Progenitor cell of endocrine pancreas (in vitro differentiated cells): ENCODE data around the gene HBEGF. TPM values are rescaled to one million over a fixed set of nuclear protein-coding genes. Genes with fewer than 3 reads are reported as not detected.

Experiments used
- DNase-seq: peaks from one replicate; pipeline ENCODE4 v3.0.0; 2021; ENCODE audit warnings: low spot score; ENCODE audit not compliant: unreplicated experiment
- H3K27ac Mint-ChIP-seq: 2 replicates; pipeline ENCODE4 v1.8.0; 2021; ENCODE audit warnings: mild to moderate bottlenecking, moderate library complexity, mixed read lengths
- H3K27me3 Mint-ChIP-seq: 2 replicates; pipeline ENCODE4 v1.8.0; 2021; ENCODE audit warnings: mixed read lengths
- H3K36me3 Mint-ChIP-seq: 2 replicates; pipeline ENCODE4 v1.8.0; 2022; ENCODE audit warnings: mixed read lengths; ENCODE audit not compliant: insufficient read depth
- H3K4me1 Mint-ChIP-seq: 2 replicates; pipeline ENCODE4 v1.8.0; 2021; ENCODE audit warnings: low read depth, mixed read lengths
- H3K4me3 Mint-ChIP-seq: 2 replicates; pipeline ENCODE4 v1.8.0; 2021; ENCODE audit warnings: low read depth, mild to moderate bottlenecking, moderate library complexity, mixed read lengths
- H3K9me3 Mint-ChIP-seq: 2 replicates; pipeline ENCODE4 v1.8.0; 2021; ENCODE audit warnings: low read depth, mixed read lengths
- CTCF ChIP-seq: fragments of 200-600 bp; sonication (generic); IDR thresholded peaks from one replicate; pipeline ENCODE4 v1.5.0; 2021; ENCODE audit warnings: antibody characterized with exemption, mild to moderate bottlenecking; ENCODE audit not compliant: unreplicated experiment
- total RNA-seq: library from RNA; stranded (reverse); gene quantifications from 2 replicates; pipeline ENCODE4 v1.2.1, GENCODE V29; 2021

HBEGF gene
- total RNA-seq, 1 donor from 2014 or later = 1.3 TPM

GRCh38 chr5:140360681-140361479 is 14.5 kb upstream of the HBEGF start:
- no peak for DNase-seq
- Mint-ChIP-seq H3K9me3 (no peaks in the 10 kb centered on the region), H3K27ac (no peak overlapping the region), H3K4me1 (peaks cover 7% of the 10 kb centered on the region), H3K36me3 (no peaks in the 10 kb centered on the region), H3K4me3 (no peak overlapping the region), H3K27me3 (peaks cover 6% of the 10 kb centered on the region)
- TF ChIP-seq CTCF = no peak

- no peak within 1 kb of the TSS for H3K4me3 Mint-ChIP-seq
- no peak for DNase-seq
- H3K36me3 Mint-ChIP-seq = no peaks in the 10 kb centered on the region
- peaks cover 7% of the 10 kb centered on the region for H3K4me1 Mint-ChIP-seq
- peak within 1 kb of the TSS; percentile 45 for H3K27ac Mint-ChIP-seq
- peaks cover 6% of the 10 kb centered on the region for H3K27me3 Mint-ChIP-seq
- no peaks in the 10 kb centered on the region for H3K9me3 Mint-ChIP-seq
- TF ChIP-seq CTCF = no peak
These were observed 13.7 kb upstream of the HBEGF start, which contains the start of gene SLC4A9 for GRCh38 chr5:140360101-140360500. TSS of gene SLC4A9 (plus strand) at chr5:140360194. CDS start at chr5:140360237, 43 bp downstream.

- Mint-ChIP-seq H3K27ac (peak overlapping the region; percentile 76), H3K4me1 (peaks cover 7% of the 10 kb centered on the region), H3K27me3 (peaks cover 6% of the 10 kb centered on the region), H3K36me3 (no peaks in the 10 kb centered on the region), H3K4me3 (no peak overlapping the region), H3K9me3 (no peaks in the 10 kb centered on the region)
- DNase-seq = no peak
- peak; percentile 51 for TF ChIP-seq CTCF
These were observed 12.4 kb upstream of the HBEGF start for GRCh38 chr5:140358738-140359310.

GRCh38 chr5:140357726-140358093 is 11.3 kb upstream of the HBEGF start:
- peak; percentile 85 for TF ChIP-seq CTCF
- peak; percentile 64 for DNase-seq
- Mint-ChIP-seq H3K9me3 (no peaks in the 10 kb centered on the region), H3K27ac (peak overlapping the region; percentile 98), H3K4me3 (no peak overlapping the region), H3K36me3 (no peaks in the 10 kb centered on the region), H3K27me3 (peaks cover 6% of the 10 kb centered on the region), H3K4me1 (peaks cover 5% of the 10 kb centered on the region)

GRCh38 chr5:140356853-140357725 is 10.7 kb upstream of the HBEGF start:
- no peak overlapping the region for H3K4me3 Mint-ChIP-seq
- DNase-seq = no peak
- H3K4me1 Mint-ChIP-seq = peaks cover 5% of the 10 kb centered on the region
- H3K27me3 Mint-ChIP-seq = peaks cover 6% of the 10 kb centered on the region
- no peaks in the 10 kb centered on the region for H3K36me3 Mint-ChIP-seq
- peak overlapping the region; percentile 98 for H3K27ac Mint-ChIP-seq
- H3K9me3 Mint-ChIP-seq = no peaks in the 10 kb centered on the region
- no peak for TF ChIP-seq CTCF
